Testis (tissue), 3 donors: ENCODE measurements around the gene CROCC2. TPM values are rescaled to one million over a fixed set of nuclear protein-coding genes. Genes with fewer than 3 reads are reported as not detected.

Experiments used
- DNase-seq: peaks from one replicate; pipeline ENCODE4 v3.0.0-alpha.2; 2019
- H3K27ac ChIP-seq, 2 donors: fragments of 200-600 bp; sonication (generic); one replicate each; pipeline ENCODE4 v1.5.1; 2019
- H3K27me3 ChIP-seq: fragments of 200-600 bp; sonication (generic); one replicate; pipeline ENCODE4 v1.5.1; 2019
- H3K36me3 ChIP-seq: fragments of 200-600 bp; sonication (generic); one replicate; pipeline ENCODE4 v1.5.1; 2017; ENCODE audit warnings: low read depth; ENCODE audit errors: missing control alignments
- H3K4me1 ChIP-seq: fragments of 200-600 bp; sonication (generic); one replicate; pipeline ENCODE4 v1.5.1; 2019
- H3K4me3 ChIP-seq, 2 donors: fragments of 200-600 bp; sonication (generic); one replicate each; pipeline ENCODE4 v1.5.1; 2017 to 2019
- H3K9me3 ChIP-seq: fragments of 200-600 bp; sonication (generic); one replicate; pipeline ENCODE4 v1.5.1; 2017
- CTCF ChIP-seq, 3 experiments: fragments of 450-650 bp in 2 of 3; fragments of 200-600 bp in 1 of 3; sonication (generic) in 1 of 3; IDR thresholded peaks; one replicate each; pipeline ENCODE4 v1.5.1; 2016 to 2019; ENCODE audit warnings: antibody characterized with exemption in 3 of 3, mild to moderate bottlenecking in 2 of 3, moderate library complexity in 1 of 3
- POLR2A ChIP-seq: fragments of 450-650 bp; IDR thresholded peaks from one replicate; pipeline ENCODE4 v1.6.1; 2017; ENCODE audit warnings: antibody characterized with exemption, mild to moderate bottlenecking, moderate library complexity
- WGBS, 2 donors: methylation state at CpG; one replicate each; pipeline ENCODE4 v1.1.5; 2018; 5-methylcytosine and 5-hydroxymethylcytosine counted together
- intact Hi-C: fragments of 100-400 bp; cut with DNase I; formaldehyde crosslinking; loops from one replicate; pipeline ENCODE4 v1.15.1; 2023; ENCODE audit warnings: low total_unique reads
- polyA plus RNA-seq: library from polyadenylated mRNA; stranded (reverse); fragments of 350-450 nt; fragmentation: Illumina TruSeq; extraction: RNeasy Lipid Tissue Mini Kit (QIAGEN cat#74804); gene quantifications from one replicate; pipeline ENCODE4 v1.2.3, GENCODE V29; 2014; ENCODE audit warnings: low read depth, low replicate concordance; ENCODE audit not compliant: insufficient read depth
- total RNA-seq, 2 donors: library from RNA; depleted of rRNA; stranded (reverse); fragments of >200 nt; gene quantifications; one replicate each; pipeline ENCODE4 v1.2.3, GENCODE V29; 2016

Gene CROCC2
- total and polyA plus RNA-seq, 3 donors from 2014 or later: 0.43 to 0.55 (median 0.51) TPM

GRCh38 chr2:241035142-241035817 lies 129.1 kb downstream of the CROCC2 start:
- no peak overlapping the region for H3K27ac ChIP-seq
- 44 to 69% methylated on average over 19 to 31 of the region's 31 CpGs for WGBS, 2 donors
- H3K27me3 ChIP-seq: no peaks in the 10 kb centered on the region
- intact Hi-C loops: no loop called here
- no peak overlapping the region for H3K4me3 ChIP-seq
- H3K36me3 ChIP-seq: no peaks in the 10 kb centered on the region
- H3K4me1 ChIP-seq: no peaks in the 10 kb centered on the region
- DNase-seq: no peak
- no peak for TF ChIP-seq POLR2A
- TF ChIP-seq CTCF (IDR thresholded peaks at IDR 0.05): no peak
- no peaks in the 10 kb centered on the region for H3K9me3 ChIP-seq

DNA sequence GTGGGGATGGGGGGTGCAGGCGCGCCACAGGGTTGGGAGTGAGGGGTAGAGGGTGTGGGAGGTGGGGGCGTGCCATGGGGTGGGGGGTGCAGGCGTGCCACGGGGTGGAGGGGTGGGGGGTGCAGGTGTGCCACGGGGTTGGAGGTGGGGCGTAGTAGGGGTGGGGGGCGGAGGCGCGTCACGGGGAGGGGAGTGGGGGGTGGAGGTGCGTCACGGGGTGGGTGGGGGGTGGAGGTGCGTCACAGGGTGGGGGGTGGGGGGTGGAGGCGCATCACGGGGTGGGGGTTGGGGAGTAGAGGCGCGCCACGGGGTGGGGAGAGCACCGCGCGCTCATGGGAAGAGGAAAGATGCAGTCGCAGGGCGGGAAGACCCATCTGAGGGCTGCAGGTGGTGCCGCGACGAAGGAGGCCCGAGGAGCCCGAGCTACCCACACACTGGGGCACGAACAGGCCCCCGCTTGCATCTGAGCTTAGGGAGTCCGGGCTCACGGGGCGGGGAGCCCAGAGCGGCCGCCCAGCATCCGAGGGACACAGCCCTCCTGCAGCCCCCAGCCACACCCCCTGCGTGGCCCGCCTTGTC lies 129.8 kb downstream of the CROCC2 start:
- 46 to 50% methylated on average over 19 to 32 of the region's 39 CpGs for WGBS, 2 donors
- DNase-seq: no peak
- no peaks in the 10 kb centered on the region for H3K36me3 ChIP-seq
- H3K27ac ChIP-seq: no peak overlapping the region
- TF ChIP-seq CTCF (IDR thresholded peaks at IDR 0.05): no peak
- no peak for TF ChIP-seq POLR2A
- no peaks in the 10 kb centered on the region for H3K9me3 ChIP-seq
- H3K4me1 ChIP-seq: no peaks in the 10 kb centered on the region
- no peak overlapping the region for H3K4me3 ChIP-seq
- no peaks in the 10 kb centered on the region for H3K27me3 ChIP-seq
- intact Hi-C loops: no loop called here

DNA sequence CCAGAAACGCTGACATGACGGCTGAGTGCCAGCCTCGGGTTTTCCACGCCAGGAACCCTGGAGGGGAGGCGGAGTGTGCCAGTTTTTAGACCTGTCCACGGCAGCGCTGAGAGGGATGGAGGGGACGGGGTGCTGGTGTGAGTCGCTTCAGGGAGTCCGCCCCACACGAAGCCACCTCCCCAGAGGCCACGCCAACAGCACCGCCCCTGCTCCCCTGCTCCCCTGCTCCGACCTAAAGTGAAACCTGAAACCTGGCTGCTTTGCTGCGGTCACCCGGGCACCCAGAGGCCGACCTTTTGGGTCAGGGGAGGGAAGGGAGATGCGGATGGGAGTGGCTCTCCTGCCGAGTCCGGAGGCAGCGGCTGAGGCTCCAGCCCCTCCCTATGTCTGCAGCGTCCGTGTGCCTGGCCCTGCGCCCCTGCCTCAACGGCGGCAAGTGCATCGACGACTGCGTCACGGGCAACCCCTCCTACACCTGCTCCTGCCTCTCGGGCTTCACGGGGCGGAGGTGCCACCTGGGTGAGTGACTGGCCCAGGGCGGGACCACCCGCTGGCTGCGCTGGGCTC lies 130.3 kb downstream of the CROCC2 start:
- intact Hi-C loops: no loop called here
- Histone ChIP-seq H3K36me3 (no peaks in the 10 kb centered on the region), H3K9me3 (no peaks in the 10 kb centered on the region), H3K4me1 (no peaks in the 10 kb centered on the region), H3K27ac (no peak overlapping the region), H3K4me3 (no peak overlapping the region), H3K27me3 (no peaks in the 10 kb centered on the region)
- TF ChIP-seq CTCF (IDR thresholded peaks at IDR 0.05): no peak
- TF ChIP-seq POLR2A: no peak
- WGBS, 2 donors: 51 to 60% methylated on average over 7 to 36 of the region's 36 CpGs
- no peak for DNase-seq

- Histone ChIP-seq H3K27me3 (no peaks in the 10 kb centered on the region), H3K27ac (no peak overlapping the region), H3K4me1 (no peaks in the 10 kb centered on the region), H3K36me3 (no peaks in the 10 kb centered on the region), H3K9me3 (no peaks in the 10 kb centered on the region), H3K4me3 (no peak overlapping the region)
- no peak for DNase-seq
- intact Hi-C loops: no loop called here
- TF ChIP-seq CTCF (IDR thresholded peaks at IDR 0.05) (no peak), POLR2A (no peak)
- WGBS, 2 donors: 83 to 91% methylated on average over 4 to 18 of the region's 18 CpGs
Measured at GRCh38 chr2:241036964-241037421, 130.9 kb downstream of the CROCC2 start.
